SK-N-SH (cell line): Measurements from ENCODE around the gene PTTG1IP. TPM values are rescaled to one million over a fixed set of nuclear protein-coding genes. Genes with fewer than 3 reads are reported as not detected.

Source experiments
- CTCF ChIA-PET: fragments of 300-600, 350-600 bp; formaldehyde crosslinking; extraction: SDS; loops from one replicate; lab custom pipeline; 2021; lab: Yijun Ruan, JAX
- POLR2A ChIA-PET: fragments of 350-600 bp; sonication (Branson Sonifier 250); formaldehyde crosslinking; extraction: SDS; loops from one replicate; lab custom pipeline; 2020; ENCODE audit warnings: antibody characterized with exemption, inconsistent platforms; lab: Yijun Ruan, JAX
- DNase-seq: peaks from one replicate; pipeline ENCODE4 v3.0.0; 2012
- H2AFZ ChIP-seq: fragments of 200-600 bp; sonication (generic); 2 replicates; pipeline ENCODE4 v1.8.1; 2016; ENCODE audit warnings: antibody characterized with exemption, mild to moderate bottlenecking, low read depth
- H3F3A ChIP-seq: fragments of 200-600 bp; sonication (generic); replicated peaks from 2 replicates; pipeline ENCODE3; 2016; ENCODE audit warnings: antibody characterized with exemption, mild to moderate bottlenecking; ENCODE audit not compliant: insufficient read depth
- H3K27ac ChIP-seq, 2 experiments: fragments of 200-500 bp in 1 of 2; fragments of 200-600 bp in 1 of 2; sonication (Bioruptor generic) in 1 of 2; sonication (generic), shearing (Covaris generic) in 1 of 2; 2 replicates each; pipeline versions ENCODE4 v1.5.1 to v1.6.1; 2014 to 2016; ENCODE audit warnings: low read depth in 2 of 2, inconsistent platforms in 1 of 2, low read length in 1 of 2, mild to moderate bottlenecking in 1 of 2, mixed read lengths in 1 of 2
- H3K27me3 ChIP-seq: fragments of 200-600 bp; sonication (generic), shearing (Covaris generic); 2 replicates; pipeline ENCODE4 v1.6.1; 2016; ENCODE audit warnings: mixed run types; ENCODE audit not compliant: insufficient read depth
- H3K36me3 ChIP-seq, 2 experiments: fragments of 200-500 bp in 1 of 2; fragments of 200-600 bp in 1 of 2; sonication (Bioruptor generic) in 1 of 2; sonication (generic) in 1 of 2; replicated peaks in 1 of 2; 2 replicates each; pipeline versions ENCODE3 to v1.5.1; 2014 to 2016; ENCODE audit warnings: low read length in 1 of 2, mild to moderate bottlenecking in 1 of 2; ENCODE audit not compliant: insufficient read depth in 2 of 2, control insufficient read depth in 1 of 2
- H3K4me1 ChIP-seq, 2 experiments: fragments of 200-500 bp in 1 of 2; fragments of 200-600 bp in 1 of 2; sonication (Bioruptor generic) in 1 of 2; sonication (generic), shearing (Covaris generic) in 1 of 2; 2 replicates each; pipeline versions ENCODE4 v1.5.1 to v1.6.1; 2014 to 2016; ENCODE audit warnings: low read depth in 1 of 2, low read length in 1 of 2, mixed run types in 1 of 2; ENCODE audit not compliant: insufficient read depth in 2 of 2, control insufficient read depth in 1 of 2
- H3K4me2 ChIP-seq: fragments of 200-600 bp; sonication (generic), shearing (Covaris generic); 2 replicates; pipeline ENCODE4 v1.6.1; 2017; ENCODE audit warnings: mixed run types
- H3K4me3 ChIP-seq, 2 experiments: fragments of 200-500 bp in 1 of 2; fragments of 200-600 bp in 1 of 2; sonication (Bioruptor generic) in 1 of 2; sonication (generic), shearing (Covaris generic) in 1 of 2; 2 replicates each; pipeline versions ENCODE4 v1.5.1 to v1.8.1; 2014 to 2016; ENCODE audit warnings: low read depth in 2 of 2, inconsistent platforms in 1 of 2, low read length in 1 of 2, mild to moderate bottlenecking in 1 of 2, mixed read lengths in 1 of 2, moderate library complexity in 1 of 2
- H3K79me2 ChIP-seq: fragments of 200-600 bp; sonication (generic); 2 replicates; pipeline ENCODE4 v1.8.1; 2017; ENCODE audit warnings: mild to moderate bottlenecking; ENCODE audit not compliant: insufficient read depth
- H3K9ac ChIP-seq: fragments of 200-600 bp; sonication (generic); 2 replicates; pipeline ENCODE4 v1.6.1; 2017; ENCODE audit warnings: mixed run types
- H3K9me2 ChIP-seq: fragments of 200-600 bp; sonication (generic); 2 replicates; pipeline ENCODE4 v1.6.1; 2017; ENCODE audit warnings: mixed run types
- H3K9me3 ChIP-seq: fragments of 200-600 bp; sonication (generic); 2 replicates; pipeline ENCODE4 v1.6.1; 2017; ENCODE audit warnings: mixed run types, mild to moderate bottlenecking, moderate library complexity
- H4K20me1 ChIP-seq: fragments of 200-600 bp; sonication (generic); 2 replicates; pipeline ENCODE4 v1.6.1; 2017; ENCODE audit warnings: mild to moderate bottlenecking, mixed run types; ENCODE audit not compliant: insufficient read depth
- CHD2 ChIP-seq: fragments of 150-350 bp; IDR thresholded peaks from 2 replicates; pipeline ENCODE4 v1.6.1; 2018; ENCODE audit warnings: low read length; ENCODE audit not compliant: partially characterized antibody
- ELF1 ChIP-seq: IDR thresholded peaks from 2 replicates; pipeline ENCODE4 v1.4.0; 2012
- EZH2phosphoT487 ChIP-seq: fragments of 200-600 bp; sonication (generic); IDR thresholded peaks from 2 replicates; pipeline ENCODE4 v1.6.1; 2017; ENCODE audit warnings: low read depth, mixed run types, mild to moderate bottlenecking, antibody characterized with exemption, moderate library complexity, borderline replicate concordance
- FOXJ3 ChIP-seq: sonication (generic); formaldehyde crosslinking; IDR thresholded peaks from 2 replicates; pipeline ENCODE4 v1.5.1; 2020; ENCODE audit warnings: mild to moderate bottlenecking, missing genetic modification reagents
- GABPA ChIP-seq: IDR thresholded peaks from 2 replicates; pipeline ENCODE4 v1.4.0; 2012; ENCODE audit warnings: low read depth, mild to moderate bottlenecking
- GATA2 ChIP-seq: sonication (generic); formaldehyde crosslinking; IDR thresholded peaks from 2 replicates; pipeline ENCODE4 v1.5.0; 2020; ENCODE audit warnings: mild to moderate bottlenecking, missing genetic modification reagents
- IRF3 ChIP-seq: fragments of 150-350 bp; IDR thresholded peaks from 2 replicates; pipeline ENCODE4 v1.6.1; 2016; ENCODE audit warnings: mild to moderate bottlenecking, low read depth, low read length
- JUND ChIP-seq: IDR thresholded peaks from 2 replicates; pipeline ENCODE4 v1.4.0; 2012
- MAX ChIP-seq: IDR thresholded peaks from 2 replicates; pipeline ENCODE4 v1.4.0; 2012; ENCODE audit warnings: low read depth
- MEF2A ChIP-seq: IDR thresholded peaks from 2 replicates; pipeline ENCODE4 v1.4.0; 2012; ENCODE audit warnings: low read depth, borderline replicate concordance
- POLR2AphosphoS5 ChIP-seq: IDR thresholded peaks from 2 replicates; pipeline ENCODE4 v1.6.1; 2012; ENCODE audit warnings: low read depth, low read length
- RAD21 ChIP-seq: IDR thresholded peaks from 2 replicates; pipeline ENCODE4 v1.6.1; 2012; ENCODE audit warnings: mild to moderate bottlenecking, low read length
- RFX5 ChIP-seq: IDR thresholded peaks from 2 replicates; pipeline ENCODE4 v1.6.1; 2012; ENCODE audit warnings: mild to moderate bottlenecking, improper control_type of control experiment, low read length
- SIN3A ChIP-seq: IDR thresholded peaks from 2 replicates; pipeline ENCODE4 v1.6.1; 2012; ENCODE audit warnings: low read depth, mild to moderate bottlenecking, low read length, moderate library complexity, borderline replicate concordance
- TAF1 ChIP-seq: IDR thresholded peaks from 2 replicates; pipeline ENCODE4 v1.6.1; 2012; ENCODE audit warnings: low read depth, mild to moderate bottlenecking, low read length, moderate library complexity, borderline replicate concordance
- TCF12 ChIP-seq: IDR thresholded peaks from 2 replicates; pipeline ENCODE4 v1.4.0; 2012
- TEAD4 ChIP-seq: IDR thresholded peaks from 2 replicates; pipeline ENCODE4 v1.4.0; 2012; ENCODE audit warnings: mild to moderate bottlenecking, borderline replicate concordance; ENCODE audit not compliant: insufficient read depth
- USF1 ChIP-seq: IDR thresholded peaks from 2 replicates; pipeline ENCODE4 v1.4.0; 2012; ENCODE audit warnings: low read depth, borderline replicate concordance
- USF2 ChIP-seq: fragments of 150-350 bp; IDR thresholded peaks from 2 replicates; pipeline ENCODE4 v1.6.1; 2017; ENCODE audit warnings: antibody characterized with exemption, low read length, low read depth, borderline replicate concordance
- WGBS: methylation state at CpG from one replicate; pipeline ENCODE4 v1.1.6; 2017; ENCODE audit warnings: low lambda C conversion rate; 5-methylcytosine and 5-hydroxymethylcytosine counted together
- polyA plus RNA-seq, 3 experiments: library from polyadenylated mRNA; depleted of rRNA; stranded (reverse); fragments of >200 nt; gene quantifications; 2 replicates each; pipeline ENCODE4 v1.2.3, GENCODE V29; 2012

Gene PTTG1IP
- polyA plus RNA-seq, 1 of the 3 experiments (the other 2 are of a cell fraction) = 171 TPM

GRCh38 chr21:44905016-44905727, 31.7 kb upstream of the PTTG1IP start (continued):
- TF ChIP-seq RAD21 (no peak), USF1 (no peak), TEAD4 (no peak), FOXJ3 (CRISPR knock-in tag) (no peak), EZH2phosphoT487 (no peak), ELF1 (no peak), GABPA (no peak), RFX5 (no peak), JUND (no peak), IRF3 (no peak), TCF12 (no peak), POLR2AphosphoS5 (no peak), SIN3A (no peak)

- no peak overlapping the region for H3K27ac ChIP-seq
- H4K20me1 ChIP-seq = no peaks in the 10 kb centered on the region
- ChIA-PET POLR2A (no interaction called here), CTCF (no interaction called here)
- no peaks in the 10 kb centered on the region for H3K9me2 ChIP-seq
- peaks cover 7% of the 10 kb centered on the region for H3F3A ChIP-seq
- no peak overlapping the region for H3K4me2 ChIP-seq
- no peak overlapping the region for H2AFZ ChIP-seq
- H3K9ac ChIP-seq = no peak overlapping the region
- no peaks in the 10 kb centered on the region for H3K36me3 ChIP-seq
- TF ChIP-seq MEF2A (no peak), USF1 (no peak), CHD2 (no peak), USF2 (no peak), MAX (no peak), TAF1 (no peak), IRF3 (no peak), RFX5 (no peak), FOXJ3 (CRISPR knock-in tag) (no peak), GATA2 (no peak), ELF1 (no peak), TEAD4 (no peak), POLR2AphosphoS5 (no peak)
- TF ChIP-seq, all 33 proteins: peak for 0
- Histone ChIP-seq H3K4me3 (no peak overlapping the region), H3K27me3 (no peaks in the 10 kb centered on the region; the same call in 1 of the 2 replicates), H3K79me2 (no peaks in the 10 kb centered on the region), H3K4me1 (no peaks in the 10 kb centered on the region), H3K9me3 (no peaks in the 10 kb centered on the region)
- no peak for DNase-seq
- 86% methylated on average over 14 of the region's 14 CpGs for WGBS
Measured at GRCh38 chr21:44904141-44904923, 30.8 kb upstream of the PTTG1IP start.
